HepG2 (cell line): ENCODE data around the gene CLIC5. TPM values are rescaled to one million over a fixed set of nuclear protein-coding genes. Genes with fewer than 3 reads are reported as not detected.

ENCODE experiments used
- ATAC-seq: fragments of 200-7000 bp; cut with Tn5 transposase; 3 replicates; pipeline ENCODE4 v1.9.1; 2020; ENCODE audit warnings: mild to moderate bottlenecking, moderate library complexity
- BruUV-seq: library from RNA; stranded (reverse); fragments of 400-500 nt; replicated peaks from 2 replicates; lab custom pipeline; 2021; lab: Mats Ljungman, UMichigan
- CTCF ChIA-PET: fragments of 300-600 bp; formaldehyde crosslinking; extraction: SDS; loops from one replicate; lab custom pipeline; 2021; ENCODE audit warnings: low total read pairs, inconsistent platforms, low intra/inter-chr PET ratio; lab: Yijun Ruan, JAX
- POLR2A ChIA-PET: fragments of 350-600 bp; sonication (Branson Sonifier 250); formaldehyde crosslinking; loops from one replicate; lab custom pipeline; 2020; ENCODE audit warnings: antibody characterized with exemption, inconsistent platforms; lab: Yijun Ruan, JAX
- DNase-seq: peaks from one replicate; pipeline ENCODE4 v3.0.0-alpha.2; 2015; ENCODE audit warnings: low spot score
- FAIRE-seq: peaks from 3 replicates; lab custom pipeline; 2011; peaks lifted over from hg19 to GRCh38; lab: Jason Lieb, UNC
- H2AFZ ChIP-seq: one replicate; pipeline ENCODE4 v1.6.1; 2011; ENCODE audit warnings: low read length, inconsistent platforms
- H3K27ac ChIP-seq: fragments of 300-600 bp; 3 replicates; pipeline ENCODE4 v1.8.0; 2011; ENCODE audit warnings: mixed run types, mild to moderate bottlenecking, mixed read lengths, low read length, inconsistent platforms; ENCODE audit not compliant: insufficient read depth; ENCODE audit errors: extremely low read length
- H3K27me3 ChIP-seq, 2 experiments: fragments of 200-600 bp in 1 of 2; 2 replicates in 1 of 2; 3 replicates in 1 of 2; pipeline versions ENCODE4 v1.6.0 to v1.8.0; 2011; ENCODE audit warnings: low read length in 2 of 2, mild to moderate bottlenecking in 2 of 2, moderate library complexity in 2 of 2, inconsistent platforms in 1 of 2; ENCODE audit not compliant: insufficient read depth in 2 of 2, control insufficient read depth in 1 of 2
- H3K36me3 ChIP-seq, 2 experiments: fragments of 200-600 bp in 1 of 2; replicated peaks in 1 of 2; 2 replicates in 1 of 2; 3 replicates in 1 of 2; pipeline versions ENCODE4 v1.5.1 to v1.8.0; 2011; ENCODE audit warnings: low read length in 2 of 2, inconsistent platforms in 1 of 2; ENCODE audit not compliant: insufficient read depth in 2 of 2, control insufficient read depth in 1 of 2
- H3K4me1 ChIP-seq: 2 replicates; pipeline ENCODE4 v1.5.1; 2012; ENCODE audit warnings: low read length, inconsistent platforms; ENCODE audit not compliant: insufficient read depth
- H3K4me2 ChIP-seq: 2 replicates; pipeline ENCODE4 v1.6.0; 2011; ENCODE audit warnings: low read depth, low read length, inconsistent platforms
- H3K4me3 ChIP-seq, 3 experiments: fragments of 200-600 bp in 1 of 3; sonication (generic), shearing (Covaris generic) in 1 of 3; replicated peaks in 1 of 3; 2 replicates each; pipeline ENCODE4 v1.5.1; 2011 to 2016; ENCODE audit warnings: low read length in 3 of 3, inconsistent platforms in 2 of 3, low read depth in 2 of 3, mild to moderate bottlenecking in 2 of 3, control low read depth in 1 of 3, mixed read lengths in 1 of 3; ENCODE audit not compliant: insufficient read depth in 1 of 3
- H3K79me2 ChIP-seq: one replicate; pipeline ENCODE4 v1.6.1; 2011; ENCODE audit warnings: low read length, inconsistent platforms; ENCODE audit not compliant: insufficient read depth
- H3K9ac ChIP-seq: 2 replicates; pipeline ENCODE4 v1.6.0; 2011; ENCODE audit warnings: mild to moderate bottlenecking, low read depth, low read length, inconsistent platforms; ENCODE audit not compliant: insufficient read depth
- H3K9me3 ChIP-seq: 2 replicates; pipeline ENCODE4 v1.5.1; 2012; ENCODE audit warnings: mild to moderate bottlenecking, low read length
- H4K20me1 ChIP-seq: 2 replicates; pipeline ENCODE4 v1.6.0; 2011; ENCODE audit warnings: inconsistent platforms, mild to moderate bottlenecking, low read length, moderate library complexity; ENCODE audit not compliant: insufficient read depth
- AGO2 ChIP-seq: fragments of 200-400 bp; formaldehyde crosslinking; optimal IDR thresholded peaks from 2 replicates; pipeline ENCODE3; 2017; ENCODE audit warnings: mild to moderate bottlenecking, low read depth, low read length, moderate library complexity
- FOXA3 ChIP-seq: IDR thresholded peaks from 2 replicates; pipeline ENCODE4 v1.6.1; 2016; ENCODE audit warnings: missing genetic modification reagents, missing compliant biosample characterization
- HOXA9 ChIP-seq: sonication (generic); formaldehyde crosslinking; IDR thresholded peaks from 2 replicates; pipeline ENCODE4 v1.8.1; 2022; ENCODE audit warnings: missing genetic modification reagents, mild to moderate bottlenecking, moderate library complexity, borderline replicate concordance
- KDM1A ChIP-seq: IDR thresholded peaks from 2 replicates; pipeline ENCODE4 v1.6.1; 2016; ENCODE audit warnings: missing compliant biosample characterization
- MAFG ChIP-seq: sonication (generic); formaldehyde crosslinking; IDR thresholded peaks from 2 replicates; pipeline ENCODE4 v1.5.1; 2020; ENCODE audit warnings: mild to moderate bottlenecking, missing genetic modification reagents
- NFIC ChIP-seq: IDR thresholded peaks from 2 replicates; pipeline ENCODE4 v1.6.1; 2012; ENCODE audit warnings: mild to moderate bottlenecking, low read length, inconsistent platforms
- PTBP1 ChIP-seq: fragments of 200-400 bp; formaldehyde crosslinking; IDR thresholded peaks from 2 replicates; pipeline ENCODE4 v1.6.1; 2018; ENCODE audit warnings: low read length, low read depth; ENCODE audit not compliant: poor library complexity, severe bottlenecking
- SIX1 ChIP-seq: sonication (generic); formaldehyde crosslinking; IDR thresholded peaks from 2 replicates; pipeline ENCODE4 v1.4.0; 2020; ENCODE audit warnings: missing genetic modification reagents, borderline replicate concordance
- TP53 ChIP-seq: sonication (generic); formaldehyde crosslinking; conservative IDR thresholded peaks from 2 replicates; pipeline ENCODE4 v1.4.0; 2020; ENCODE audit warnings: missing genetic modification reagents
- ZNF232 ChIP-seq: sonication (generic); formaldehyde crosslinking; IDR thresholded peaks from 2 replicates; pipeline ENCODE4 v1.4.0; 2020; ENCODE audit warnings: missing genetic modification reagents, borderline replicate concordance
- ZNF33A ChIP-seq: sonication (generic); formaldehyde crosslinking; IDR thresholded peaks from 2 replicates; pipeline ENCODE4 v1.5.1; 2020; ENCODE audit warnings: missing genetic modification reagents, mild to moderate bottlenecking, moderate library complexity, borderline replicate concordance
- ZNF619 ChIP-seq: sonication (generic); formaldehyde crosslinking; IDR thresholded peaks from 2 replicates; pipeline ENCODE4 v1.4.0; 2020; ENCODE audit warnings: mild to moderate bottlenecking, missing genetic modification reagents
- ZNF776 ChIP-seq: sonication (generic); formaldehyde crosslinking; IDR thresholded peaks from 2 replicates; pipeline ENCODE4 v1.4.0; 2020; ENCODE audit warnings: mild to moderate bottlenecking, missing genetic modification reagents
- WGBS: methylation state at CpG from one replicate; pipeline ENCODE4 v1.1.6; 2017; ENCODE audit warnings: low lambda C conversion rate; 5-methylcytosine and 5-hydroxymethylcytosine counted together
- in situ Hi-C: cut with HindIII; loops from 2 replicates; pipeline ENCODE4 v1.10.0; 2017; ENCODE audit warnings: low pct_unique_long_range_greater_than_20kb; ENCODE audit not compliant: extremely low pct_ligation_motif_present
- intact Hi-C: fragments of 100-400 bp; cut with micrococcal nuclease; formaldehyde crosslinking; loops from one replicate; pipeline ENCODE4 v1.10.0; 2022; ENCODE audit not compliant: unreplicated experiment
- polyA plus RNA-seq, 8 experiments: library from polyadenylated mRNA; depleted of rRNA in 3 of 8; stranded (reverse) in 7 of 8; unstranded in 1 of 8; fragments of >200 nt; fragmentation: Illumina TruSeq in 4 of 8; extraction: Trizol in 4 of 8; gene quantifications; 2 replicates each; pipeline versions ENCODE4 v1.2.1 to v1.2.3, GENCODE V29; 2011 to 2016; ENCODE audit warnings: low read depth in 4 of 8, missing spikeins in 1 of 8, mixed read lengths in 1 of 8; ENCODE audit not compliant: insufficient read depth in 1 of 8
- total RNA-seq, 5 experiments: library from RNA; depleted of rRNA; stranded (reverse); fragments of >200 nt; fragmentation: Illumina TruSeq; extraction: Trizol; gene quantifications; 2 replicates each; pipeline ENCODE4 v1.2.3, GENCODE V29; 2016; ENCODE audit warnings: low read depth in 1 of 5
- TF ChIP-seq, protein P1 (sequence below): sonication (generic); formaldehyde crosslinking; IDR thresholded peaks from 2 replicates; pipeline ENCODE4 v1.9.0; 2021; ENCODE audit warnings: missing genetic modification reagents, mild to moderate bottlenecking, borderline replicate concordance
- TF ChIP-seq, protein P2 (sequence below): sonication (generic); formaldehyde crosslinking; IDR thresholded peaks from 2 replicates; pipeline ENCODE4 v1.5.0; 2020; ENCODE audit warnings: mild to moderate bottlenecking, missing genetic modification reagents, borderline replicate concordance
- TF ChIP-seq, protein P3 (sequence below): conservative IDR thresholded peaks from 2 replicates; pipeline ENCODE4 v1.6.1; 2018; ENCODE audit warnings: missing genetic modification reagents
- TF ChIP-seq, protein P4 (sequence below): sonication (generic); formaldehyde crosslinking; conservative IDR thresholded peaks from 2 replicates; pipeline ENCODE4 v1.5.0; 2020; ENCODE audit warnings: missing genetic modification reagents

CLIC5 gene
- total and polyA plus RNA-seq, 2 of the 13 experiments (the other 11 are each of a cell fraction or from before 2014, with no cell fraction given): not detected

DNA sequence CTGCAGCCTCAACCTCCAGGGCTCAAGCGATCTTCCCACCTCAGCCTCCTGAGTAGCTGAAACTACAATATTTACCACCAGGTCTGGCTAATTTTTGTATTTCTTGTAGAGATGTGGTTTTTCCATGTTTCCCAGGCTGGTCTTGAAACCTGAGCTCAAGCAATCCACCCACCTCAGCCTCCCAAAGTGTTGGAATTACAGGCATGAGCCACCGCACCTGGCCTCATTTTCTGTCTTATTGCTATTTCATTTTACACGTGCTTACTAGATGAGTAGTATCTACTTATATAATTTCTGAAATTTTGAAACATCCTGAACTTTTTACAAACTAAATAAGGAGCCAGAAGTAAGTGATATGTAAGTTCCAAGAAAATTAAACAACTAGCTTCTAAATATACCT lies 34.6 kb downstream of the CLIC5 start:
- no peak for DNase-seq
- Histone ChIP-seq H3K27me3 (no peaks in the 10 kb centered on the region), H3K4me1 (no peaks in the 10 kb centered on the region), H3K9me3 (no peaks in the 10 kb centered on the region), H3K79me2 (no peaks in the 10 kb centered on the region), H3K9ac (no peak overlapping the region), H3K4me2 (no peak overlapping the region), H3K27ac (no peak overlapping the region), H2AFZ (no peak overlapping the region), H3K36me3 (no peaks in the 10 kb centered on the region), H4K20me1 (no peaks in the 10 kb centered on the region), H3K4me3 (no peak overlapping the region)
- in situ Hi-C loops: no loop called here
- ATAC-seq: no peak
- CTCF ChIA-PET: no interaction called here
- no peak for FAIRE-seq
- TF ChIP-seq, protein P1, sequence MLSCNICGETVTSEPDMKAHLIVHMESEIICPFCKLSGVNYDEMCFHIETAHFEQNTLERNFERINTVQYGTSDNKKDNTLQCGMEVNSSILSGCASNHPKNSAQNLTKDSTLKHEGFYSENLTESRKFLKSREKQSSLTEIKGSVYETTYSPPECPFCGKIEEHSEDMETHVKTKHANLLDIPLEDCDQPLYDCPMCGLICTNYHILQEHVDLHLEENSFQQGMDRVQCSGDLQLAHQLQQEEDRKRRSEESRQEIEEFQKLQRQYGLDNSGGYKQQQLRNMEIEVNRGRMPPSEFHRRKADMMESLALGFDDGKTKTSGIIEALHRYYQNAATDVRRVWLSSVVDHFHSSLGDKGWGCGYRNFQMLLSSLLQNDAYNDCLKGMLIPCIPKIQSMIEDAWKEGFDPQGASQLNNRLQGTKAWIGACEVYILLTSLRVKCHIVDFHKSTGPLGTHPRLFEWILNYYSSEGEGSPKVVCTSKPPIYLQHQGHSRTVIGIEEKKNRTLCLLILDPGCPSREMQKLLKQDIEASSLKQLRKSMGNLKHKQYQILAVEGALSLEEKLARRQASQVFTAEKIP (CRISPR knock-in tag): no peak
- no peak for TF ChIP-seq ZNF232
- no peak for TF ChIP-seq AGO2
- no peak for TF ChIP-seq ZNF33A
- no peak for TF ChIP-seq NFIC
- no peak for TF ChIP-seq HOXA9 (CRISPR knock-in tag)
- no peak for TF ChIP-seq SIX1 (CRISPR knock-in tag)
- no peak for TF ChIP-seq ZNF776 (CRISPR knock-in tag)
- TF ChIP-seq TP53 (CRISPR knock-in tag): no peak
- TF ChIP-seq, protein P2, sequence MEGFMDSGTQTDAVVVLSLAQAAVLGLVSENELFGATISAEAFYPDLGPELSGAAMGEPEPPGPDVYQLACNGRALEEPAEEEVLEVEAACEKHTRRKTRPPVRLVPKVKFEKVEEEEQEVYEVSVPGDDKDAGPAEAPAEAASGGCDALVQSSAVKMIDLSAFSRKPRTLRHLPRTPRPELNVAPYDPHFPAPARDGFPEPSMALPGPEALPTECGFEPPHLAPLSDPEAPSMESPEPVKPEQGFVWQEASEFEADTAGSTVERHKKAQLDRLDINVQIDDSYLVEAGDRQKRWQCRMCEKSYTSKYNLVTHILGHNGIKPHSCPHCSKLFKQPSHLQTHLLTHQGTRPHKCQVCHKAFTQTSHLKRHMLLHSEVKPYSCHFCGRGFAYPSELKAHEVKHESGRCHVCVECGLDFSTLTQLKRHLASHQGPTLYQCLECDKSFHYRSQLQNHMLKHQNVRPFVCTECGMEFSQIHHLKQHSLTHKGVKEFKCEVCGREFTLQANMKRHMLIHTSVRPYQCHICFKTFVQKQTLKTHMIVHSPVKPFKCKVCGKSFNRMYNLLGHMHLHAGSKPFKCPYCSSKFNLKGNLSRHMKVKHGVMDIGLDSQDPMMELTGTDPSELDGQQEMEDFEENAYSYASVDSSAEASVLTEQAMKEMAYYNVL (CRISPR knock-in tag): no peak
- TF ChIP-seq FOXA3 (CRISPR knock-in tag): no peak
- TF ChIP-seq, protein P3, sequence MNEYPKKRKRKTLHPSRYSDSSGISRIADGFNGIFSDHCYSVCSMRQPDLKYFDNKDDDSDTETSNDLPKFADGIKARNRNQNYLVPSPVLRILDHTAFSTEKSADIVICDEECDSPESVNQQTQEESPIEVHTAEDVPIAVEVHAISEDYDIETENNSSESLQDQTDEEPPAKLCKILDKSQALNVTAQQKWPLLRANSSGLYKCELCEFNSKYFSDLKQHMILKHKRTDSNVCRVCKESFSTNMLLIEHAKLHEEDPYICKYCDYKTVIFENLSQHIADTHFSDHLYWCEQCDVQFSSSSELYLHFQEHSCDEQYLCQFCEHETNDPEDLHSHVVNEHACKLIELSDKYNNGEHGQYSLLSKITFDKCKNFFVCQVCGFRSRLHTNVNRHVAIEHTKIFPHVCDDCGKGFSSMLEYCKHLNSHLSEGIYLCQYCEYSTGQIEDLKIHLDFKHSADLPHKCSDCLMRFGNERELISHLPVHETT (CRISPR knock-in tag): no peak
- TF ChIP-seq KDM1A (CRISPR knock-in tag): no peak
- TF ChIP-seq, protein P4, sequence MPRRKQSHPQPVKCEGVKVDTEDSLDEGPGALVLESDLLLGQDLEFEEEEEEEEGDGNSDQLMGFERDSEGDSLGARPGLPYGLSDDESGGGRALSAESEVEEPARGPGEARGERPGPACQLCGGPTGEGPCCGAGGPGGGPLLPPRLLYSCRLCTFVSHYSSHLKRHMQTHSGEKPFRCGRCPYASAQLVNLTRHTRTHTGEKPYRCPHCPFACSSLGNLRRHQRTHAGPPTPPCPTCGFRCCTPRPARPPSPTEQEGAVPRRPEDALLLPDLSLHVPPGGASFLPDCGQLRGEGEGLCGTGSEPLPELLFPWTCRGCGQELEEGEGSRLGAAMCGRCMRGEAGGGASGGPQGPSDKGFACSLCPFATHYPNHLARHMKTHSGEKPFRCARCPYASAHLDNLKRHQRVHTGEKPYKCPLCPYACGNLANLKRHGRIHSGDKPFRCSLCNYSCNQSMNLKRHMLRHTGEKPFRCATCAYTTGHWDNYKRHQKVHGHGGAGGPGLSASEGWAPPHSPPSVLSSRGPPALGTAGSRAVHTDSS (CRISPR knock-in tag): no peak
- no peak for TF ChIP-seq ZNF619 (CRISPR knock-in tag)
- TF ChIP-seq MAFG (CRISPR knock-in tag): no peak
- TF ChIP-seq PTBP1: no peak
- 30% methylated on average over 3 of the region's 3 CpGs for WGBS
- intact Hi-C loops: no loop called here
- no TSS peak for BruUV-seq
- POLR2A ChIA-PET: no interaction called here
